Embryonic facial prominence (tissue), 1 donor: ENCODE data around the gene NCAM1.
A peak's percentile ranks its signal among the peaks of the same experiment; 100 is the strongest.

Source experiments
- DNase-seq: peaks from one replicate; pipeline ENCODE4 v3.0.0-alpha.2; 2016; ENCODE audit errors: extremely low spot score

Gene NCAM1

DNA sequence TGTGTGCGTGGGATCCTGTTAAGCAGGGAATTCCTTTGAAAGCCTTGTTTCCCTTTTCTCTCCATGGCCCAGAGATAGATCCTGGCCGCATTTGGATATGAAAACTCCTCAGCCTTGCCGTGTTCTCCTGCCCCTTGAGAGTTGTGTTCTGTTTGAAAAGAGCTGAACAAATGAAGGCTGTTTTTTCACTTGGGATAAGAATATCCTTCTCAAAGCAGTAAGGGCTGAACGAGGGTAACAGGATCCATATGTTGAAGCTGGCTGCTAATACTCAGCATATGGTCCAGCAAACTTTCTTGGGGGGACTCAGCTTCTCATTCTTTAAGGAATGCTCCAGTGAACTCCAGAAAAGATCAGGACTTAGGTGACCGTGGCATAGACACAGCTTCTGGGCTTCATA lies 238.6 kb downstream of the NCAM1 start:
- DNase-seq = peak; percentile 47

GRCh38 chr11:113201054-113201818 lies 240.0 kb downstream of the NCAM1 start:
- no peak for DNase-seq

- no peak for DNase-seq
These were observed 241.2 kb downstream of the NCAM1 start for GRCh38 chr11:113202431-113202830.

GRCh38 chr11:113203141-113203753 lies 242.0 kb downstream of the NCAM1 start:
- DNase-seq = no peak

DNA sequence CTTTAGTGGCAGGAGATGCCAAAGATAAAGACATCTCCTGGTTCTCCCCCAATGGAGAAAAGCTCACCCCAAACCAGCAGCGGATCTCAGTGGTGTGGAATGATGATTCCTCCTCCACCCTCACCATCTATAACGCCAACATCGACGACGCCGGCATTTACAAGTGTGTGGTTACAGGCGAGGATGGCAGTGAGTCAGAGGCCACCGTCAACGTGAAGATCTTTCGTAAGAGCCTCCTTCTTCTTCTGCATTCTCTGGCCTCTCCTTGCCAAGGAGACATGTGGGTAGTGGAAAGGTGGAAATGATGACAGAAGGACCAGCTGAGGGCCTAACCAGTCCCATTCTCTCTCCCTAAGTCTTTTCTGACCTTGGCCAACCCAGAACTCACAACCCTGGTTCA lies 243.1 kb downstream of the NCAM1 start:
- DNase-seq = no peak

DNA sequence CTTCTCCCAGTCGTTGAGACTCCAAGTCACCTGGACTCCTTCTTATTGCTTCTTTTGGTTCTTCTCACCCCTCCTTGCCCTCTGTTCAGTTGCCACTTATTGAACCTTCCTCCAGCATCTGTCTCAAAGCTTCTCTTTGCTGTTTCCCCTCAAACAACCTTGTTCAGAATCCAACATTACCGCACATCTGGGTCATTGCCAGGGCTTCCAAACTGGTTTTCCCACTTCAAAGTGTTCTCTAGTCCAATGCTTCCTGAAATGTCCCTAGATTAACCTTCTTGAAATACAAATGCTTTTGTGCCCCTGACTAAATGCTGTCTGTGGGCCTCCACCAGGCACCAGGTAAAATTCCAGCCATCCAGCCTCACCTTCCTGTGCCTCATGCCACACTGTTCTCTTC lies 252.3 kb downstream of the NCAM1 start:
- no peak for DNase-seq

DNA sequence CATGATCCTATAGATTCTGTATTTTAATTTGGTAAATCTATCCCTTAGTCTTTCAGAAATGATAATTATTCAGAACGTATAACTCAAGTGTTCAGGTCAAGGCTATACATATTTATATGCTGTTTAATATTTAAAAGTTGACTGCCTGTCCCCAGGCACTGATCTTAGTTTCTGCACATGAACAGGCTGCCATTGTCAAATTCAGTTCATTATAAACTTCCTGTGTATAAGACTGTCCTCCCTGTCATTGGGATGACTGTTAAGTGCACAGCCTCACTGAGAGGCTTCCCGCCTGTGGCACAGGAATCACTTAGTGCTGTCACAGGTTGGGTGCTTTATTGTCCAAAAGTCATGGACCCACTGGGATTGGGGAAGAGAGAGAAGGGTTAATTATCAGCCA lies 261.0 kb downstream of the NCAM1 start:
- DNase-seq = no peak

- no peak for DNase-seq
These were observed 273.7 kb downstream of the NCAM1 start for GRCh38 chr11:113234888-113235287.

- DNase-seq = no peak
These were observed 276.0 kb downstream of the NCAM1 start for GRCh38 chr11:113237261-113237660.

GRCh38 chr11:113238721-113239120 lies 277.5 kb downstream of the NCAM1 start:
- no peak for DNase-seq

DNA sequence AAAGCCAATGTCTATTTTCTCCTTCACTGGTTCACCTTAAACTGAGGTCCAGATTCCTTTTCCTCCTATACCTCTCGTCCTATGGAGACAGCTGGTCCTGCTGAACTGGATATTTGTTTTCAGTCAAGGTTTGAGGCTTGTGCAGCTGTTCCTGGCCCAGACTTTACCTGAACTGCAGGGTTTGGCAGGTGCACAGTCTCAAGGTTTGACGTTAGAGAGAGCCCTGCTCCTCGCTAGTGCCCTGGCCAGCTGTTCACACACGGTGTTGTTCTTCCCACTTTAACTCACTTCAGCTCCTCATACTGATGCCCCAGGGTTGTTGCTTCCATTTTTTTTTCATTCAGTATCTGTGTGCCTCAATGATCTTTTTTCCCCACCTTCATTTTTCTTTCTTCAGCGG lies 279.2 kb downstream of the NCAM1 start:
- no peak for DNase-seq

DNA sequence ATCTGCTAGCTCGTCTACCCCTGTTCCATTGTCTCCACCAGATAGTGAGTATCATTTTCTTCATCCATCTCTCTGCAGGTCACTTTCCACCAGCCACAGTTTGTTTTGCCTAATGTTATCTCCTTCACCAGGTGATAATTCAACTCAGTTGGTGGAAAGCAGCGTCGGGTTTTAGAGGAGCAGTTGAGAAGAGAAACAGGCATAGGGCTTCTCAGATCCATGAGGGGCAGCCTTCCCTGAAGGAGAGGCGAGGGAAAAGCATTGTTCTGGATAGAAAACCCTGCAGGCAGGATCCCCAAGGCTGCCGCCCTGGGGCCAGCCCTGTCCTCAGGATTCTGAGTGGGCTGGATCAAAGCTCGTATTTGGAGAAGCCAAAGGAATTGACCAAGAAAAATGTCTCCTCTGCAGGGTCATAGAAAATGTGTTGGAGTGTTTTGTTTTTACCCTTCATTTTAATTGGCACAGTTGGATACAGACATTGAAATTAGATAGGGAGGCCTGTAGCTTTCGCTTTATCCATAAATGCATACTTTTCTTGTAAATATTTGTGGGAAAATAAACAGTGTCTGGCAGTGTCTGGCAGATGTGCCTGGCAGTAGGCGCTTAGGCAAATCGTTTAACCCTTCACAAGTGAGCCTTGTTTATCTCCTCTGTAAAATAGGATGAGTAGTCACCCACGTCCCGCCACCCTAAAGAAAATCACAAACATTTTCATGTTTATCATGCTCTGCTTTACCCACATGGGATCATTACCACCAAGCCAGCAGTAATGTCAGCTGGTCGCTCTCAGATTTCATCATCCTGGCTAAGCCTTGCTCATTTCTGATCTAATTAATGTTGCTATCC lies 279.8 kb downstream of the NCAM1 start:
- DNase-seq = no peak

DNA sequence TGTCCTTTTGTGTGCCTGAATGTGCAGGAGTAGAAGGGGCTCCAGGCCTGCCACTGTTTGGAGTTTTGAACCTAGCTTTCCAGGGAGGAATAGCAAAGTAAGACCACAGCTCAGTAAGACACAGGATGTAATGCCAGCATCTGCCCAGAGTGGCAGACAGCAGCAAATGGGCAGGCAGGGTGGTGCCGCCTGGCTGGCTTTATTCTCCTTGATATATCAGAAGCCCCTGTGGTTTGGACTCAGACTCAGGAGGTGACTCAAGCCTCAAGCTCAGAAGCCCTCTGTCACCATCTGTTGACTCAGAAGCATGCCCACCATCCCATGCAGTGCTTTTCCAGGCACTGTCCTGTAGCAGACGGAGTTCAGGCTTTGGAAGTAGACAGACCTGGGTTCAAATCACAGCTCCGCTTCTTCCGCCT lies 280.4 kb downstream of the NCAM1 start:
- DNase-seq = no peak

DNA sequence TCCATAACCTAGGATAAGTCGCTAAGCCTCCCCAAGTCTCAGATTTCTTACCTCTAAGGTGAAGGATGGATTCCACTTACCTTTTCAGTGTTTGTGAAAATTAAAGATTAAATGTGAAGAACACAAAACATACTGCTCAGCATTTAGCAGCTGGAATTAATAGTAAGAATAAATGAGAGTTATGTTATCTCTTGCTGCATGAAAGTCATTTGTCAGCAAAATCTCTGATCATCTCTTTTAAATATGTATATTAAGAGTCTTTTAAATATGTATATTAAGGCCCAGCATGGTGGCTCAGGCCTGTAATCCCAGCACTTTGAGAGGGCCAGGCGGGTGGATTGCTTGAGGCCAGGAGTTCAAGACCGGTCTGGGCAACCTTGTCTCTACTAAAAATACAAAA lies 280.8 kb downstream of the NCAM1 start:
- no peak for DNase-seq

DNA sequence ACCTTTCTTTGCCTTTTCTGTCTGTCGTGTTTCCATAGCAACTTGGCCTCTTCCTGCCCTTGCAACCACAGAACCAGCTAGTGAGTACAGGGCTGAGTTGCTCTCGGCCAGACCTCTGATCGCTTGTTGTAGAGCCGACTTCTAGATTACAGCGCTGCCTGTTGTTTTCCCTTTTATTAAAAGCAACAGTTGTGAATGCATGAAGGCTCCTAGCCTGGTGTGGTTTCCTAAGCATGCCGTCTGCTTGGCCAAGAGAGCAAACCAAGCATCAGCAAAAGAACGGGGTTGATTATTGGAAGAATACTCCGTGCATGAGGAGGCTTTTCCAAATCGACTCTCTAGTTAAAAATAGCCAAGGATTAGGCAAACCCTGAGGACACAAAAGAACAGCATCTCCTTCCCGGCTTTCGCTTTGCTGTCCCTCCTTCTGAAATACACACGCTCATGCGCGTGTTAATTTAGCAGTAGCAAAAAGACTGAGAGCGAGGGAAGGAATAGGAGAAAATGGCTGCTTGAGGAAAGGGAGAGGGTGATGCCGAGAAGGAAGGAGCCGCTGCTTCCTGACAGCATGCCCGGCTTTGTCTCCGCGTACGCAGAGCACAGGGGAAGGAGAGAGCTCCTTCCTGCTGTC lies 281.7 kb downstream of the NCAM1 start:
- DNase-seq = peak; percentile 34

DNA sequence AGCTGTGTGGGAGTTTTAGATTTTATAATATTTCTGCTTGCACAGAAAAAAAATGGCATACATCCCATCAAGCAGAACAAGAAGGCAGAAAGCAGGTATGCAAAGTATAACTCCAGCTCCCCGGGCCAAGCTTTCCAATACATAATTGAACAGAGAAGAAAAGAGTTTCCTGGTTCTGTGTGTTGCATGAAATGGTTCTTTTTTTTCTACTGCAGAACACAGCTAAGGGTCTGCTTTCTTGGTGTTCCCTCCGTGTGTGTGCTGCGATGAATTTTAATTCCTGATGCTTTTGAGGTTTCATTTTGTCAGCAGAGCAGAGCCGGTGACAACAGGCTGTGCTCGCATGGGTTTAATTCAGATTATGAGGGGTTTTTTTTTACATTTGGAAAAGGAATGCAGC lies 282.5 kb downstream of the NCAM1 start:
- DNase-seq = no peak

- DNase-seq = no peak
These were observed 284.0 kb downstream of the NCAM1 start for GRCh38 chr11:113245216-113245615.

GRCh38 chr11:113247221-113247620 lies 286.0 kb downstream of the NCAM1 start:
- DNase-seq = no peak

DNA sequence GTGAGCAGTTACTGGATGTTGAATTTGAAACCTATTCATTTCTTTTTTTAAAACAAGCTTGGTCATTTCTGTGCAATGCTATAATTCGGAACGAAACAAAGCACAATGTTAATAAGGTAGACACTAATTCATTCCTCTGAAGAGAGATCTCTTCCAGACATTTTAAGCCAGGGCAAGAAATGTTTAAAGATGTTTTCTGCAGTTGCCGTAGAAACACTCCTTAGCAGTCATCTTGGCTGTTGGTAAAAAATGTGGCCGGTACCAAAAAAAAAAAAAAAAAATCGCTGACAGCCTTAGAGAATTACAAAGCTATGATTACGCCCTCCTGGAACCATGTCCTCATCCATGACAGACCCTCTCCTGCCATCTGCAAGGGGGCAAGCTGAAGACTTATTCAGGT lies 286.7 kb downstream of the NCAM1 start:
- DNase-seq = no peak

DNA sequence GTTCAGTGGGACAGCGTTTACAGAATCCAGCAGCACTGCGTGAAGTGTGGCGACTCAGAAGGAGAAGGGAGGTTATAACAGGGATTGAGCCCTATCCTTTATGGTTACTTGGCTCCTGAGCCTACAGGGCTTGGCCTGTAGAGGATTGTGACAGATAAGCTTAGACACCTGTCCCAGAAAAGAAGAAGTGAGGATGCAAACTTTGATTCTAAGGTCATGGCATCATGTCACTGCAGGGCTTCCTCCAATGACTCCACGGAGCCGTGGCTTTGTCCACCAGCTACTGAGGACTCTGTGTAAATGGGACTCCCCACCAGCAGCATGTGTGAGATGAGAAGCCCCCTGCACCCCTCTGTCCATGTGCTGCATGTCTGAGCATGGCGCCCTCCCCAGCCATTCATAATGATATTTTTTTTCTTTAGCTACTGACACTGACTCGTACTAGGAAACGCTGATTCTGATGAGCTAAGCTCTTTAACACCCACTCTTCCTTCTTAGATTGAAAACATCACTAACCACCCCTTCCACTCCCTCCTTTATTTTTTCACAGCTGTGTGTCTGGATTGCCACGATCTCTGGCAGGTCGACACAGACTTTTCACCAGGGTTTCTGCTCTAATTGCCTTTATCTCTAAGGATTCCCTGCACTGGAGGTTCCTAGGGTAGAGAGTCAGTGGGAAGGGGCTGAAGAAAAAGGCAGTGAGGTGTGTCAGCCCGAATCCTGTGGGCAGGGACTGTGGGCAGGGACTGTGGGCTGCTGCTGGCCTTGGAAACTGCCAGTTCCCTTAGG lies 287.7 kb downstream of the NCAM1 start:
- no peak for DNase-seq

DNA sequence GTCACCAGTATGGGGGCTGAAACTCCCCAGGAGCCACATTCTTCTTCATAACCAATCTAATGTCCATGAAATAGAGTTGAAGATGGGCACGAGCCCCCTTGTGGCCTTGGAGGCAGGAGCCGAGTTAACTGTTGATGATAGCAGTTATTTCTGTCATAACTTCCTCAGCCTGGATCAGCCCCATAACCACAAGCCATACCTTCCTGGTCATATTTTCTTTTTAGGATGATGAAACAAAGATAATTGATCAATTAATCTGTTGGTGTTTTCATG lies 288.2 kb downstream of the NCAM1 start:
- no peak for DNase-seq

GRCh38 chr11:113249786-113250185 lies 288.6 kb downstream of the NCAM1 start:
- no peak for DNase-seq
